ENCODE measurements around the gene MED9. TPM values are rescaled to one million over a fixed set of nuclear protein-coding genes. Genes with fewer than 3 reads are reported as not detected.

The MED9 gene
- total and polyA plus RNA-seq, 10 of the 15 experiments (the other 5 are each of a cell fraction or from before 2014, with no cell fraction given) = 1.5 to 22.4 (median 14.8) TPM

- DNase-seq (ENCODE audit: low read depth, low spot score) = no peak
- Histone ChIP-seq H3K4me1 (ENCODE audit: control insufficient read depth, insufficient read depth, low read length) (peaks cover 4% of the 10 kb centered on the region; the same call in 1 of the 2 replicates), H3K4me2 (ENCODE audit: control insufficient read depth, insufficient read depth) (peak overlapping the region; percentile 83; the same call in 1 of the 2 replicates), H4K20me1 (ENCODE audit: control insufficient read depth, insufficient read depth) (0 out of 2 replicates have a peak, but pooled peaks cover 3% of the 10 kb centered on the region), H3K9me3 (replicated peaks; ENCODE audit: control insufficient read depth, insufficient read depth, low read length) (no peaks in the 10 kb centered on the region), H3K79me2 (ENCODE audit: control insufficient read depth, insufficient read depth, low read length) (no peaks in the 10 kb centered on the region), H3K27ac (ENCODE audit: control insufficient read depth, insufficient read depth) (no peak overlapping the region), H2AFZ (ENCODE audit: control insufficient read depth, low read depth, low read length) (no peak overlapping the region), H3K4me3 (no peak overlapping the region), H3K36me3 (ENCODE audit: control insufficient read depth in 2 of 2, insufficient read depth in 2 of 2, low read length in 1 of 2) (peaks cover 0 to 1% of the 10 kb centered on the region in 2 experiments; a peak in 1 of 4 replicates), H3K9ac (ENCODE audit: control insufficient read depth, insufficient read depth, low read length) (no peak overlapping the region), H3K27me3 (replicated peaks in 1 of 2; ENCODE audit: control insufficient read depth in 2 of 2, insufficient read depth in 2 of 2, low read length in 1 of 2) (peaks cover 2 to 10% of the 10 kb centered on the region in 2 experiments; a peak in 3 of 4 replicates)
- CTCF ChIA-PET = interaction anchor here (0.6 to 3.9 kb wide), 18 partner anchors 13 to 674 kb away, joined by 3 to 64 read pairs (median 4); partner anchors contain the start of gene PEMT
- intact Hi-C loops (cut with micrococcal nuclease; ENCODE audit: unreplicated experiment) (loop anchor here (1.0 to 5.0 kb wide), 3 partner anchors 70 to 144 kb away; no protein-coding TSS in a partner anchor), in situ Hi-C loops (cut with MboI) (loop anchor here (5.0 kb wide), 2 partner anchors 140 to 145 kb away; no protein-coding TSS in a partner anchor)
- ATAC-seq = no peak
- SMC1A ChIA-PET (ENCODE audit: uncharacterized antibody, unreplicated experiment) = interaction anchor here (0.7 to 2.6 kb wide), 4 partner anchors 116 to 296 kb away, joined by 3 to 24 read pairs (median 4); no protein-coding TSS in a partner anchor
- FAIRE-seq = no peak
- RAD21 ChIA-PET (ENCODE audit: unreplicated experiment) = interaction anchor here (0.5 to 2.7 kb wide), 5 partner anchors 116 to 538 kb away, joined by 3 to 28 read pairs (median 4); no protein-coding TSS in a partner anchor
- BruUV-seq (replicated peaks) = no TSS peak
- WGBS (ENCODE audit: insufficient coverage, insufficient replicate concordance, low lambda C conversion rate, missing lambda C conversion rate) = 23% methylated on average over 16 of the region's 19 CpGs
- POLR2A ChIA-PET = no interaction called here
- TF ChIP-seq POLR2AphosphoS2 (IDR thresholded peaks at IDR 0.05; ENCODE audit: low read depth, low read length) (no peak), BMI1 (IDR thresholded peaks at IDR 0.05; ENCODE audit: borderline replicate concordance) (no peak), LARP7 (IDR thresholded peaks at IDR 0.05) (no peak), CREB1 (IDR thresholded peaks at IDR 0.05; ENCODE audit: low read depth) (no peak), MEF2B (IDR thresholded peaks at IDR 0.05; ENCODE audit: partially characterized antibody, poor library complexity, severe bottlenecking) (no peak), PAX5 (IDR thresholded peaks at IDR 0.05; ENCODE audit: borderline replicate concordance, low read depth, low read length) (no peak), MYB (IDR thresholded peaks at IDR 0.05; ENCODE audit: borderline replicate concordance, low read depth, low read length) (no peak), MXI1 (IDR thresholded peaks at IDR 0.05; ENCODE audit: low read depth, low read length) (no peak), ZNF687 (IDR thresholded peaks at IDR 0.05) (no peak), MTA2 (IDR thresholded peaks at IDR 0.05; ENCODE audit: low read depth) (no peak), CHD2 (IDR thresholded peaks at IDR 0.05; ENCODE audit: borderline replicate concordance, low read depth, low read length) (no peak), ELK1 (IDR thresholded peaks at IDR 0.05; ENCODE audit: low read depth, low read length) (no peak), MAX (IDR thresholded peaks at IDR 0.05; ENCODE audit: low read depth, low read length) (no peak), SREBF2 (IDR thresholded peaks at IDR 0.05; ENCODE audit: low read length) (no peak), YY1 (IDR thresholded peaks at IDR 0.05; ENCODE audit: low read depth, low read length) (no peak), PML (IDR thresholded peaks at IDR 0.05; ENCODE audit: low read length) (no peak), USF1 (IDR thresholded peaks at IDR 0.05; ENCODE audit: borderline replicate concordance, extremely low read length, insufficient read depth, low read depth, low read length) (no peak)
Measured at GRCh38 chr17:17497065-17497844, 20.5 kb downstream of the MED9 start.
